Measurements from ENCODE around the gene PRAC2.

GRCh38 chr17:48731355-48731754, 8.4 kb downstream of the PRAC2 start:
- TF ChIP-seq, protein P1, sequence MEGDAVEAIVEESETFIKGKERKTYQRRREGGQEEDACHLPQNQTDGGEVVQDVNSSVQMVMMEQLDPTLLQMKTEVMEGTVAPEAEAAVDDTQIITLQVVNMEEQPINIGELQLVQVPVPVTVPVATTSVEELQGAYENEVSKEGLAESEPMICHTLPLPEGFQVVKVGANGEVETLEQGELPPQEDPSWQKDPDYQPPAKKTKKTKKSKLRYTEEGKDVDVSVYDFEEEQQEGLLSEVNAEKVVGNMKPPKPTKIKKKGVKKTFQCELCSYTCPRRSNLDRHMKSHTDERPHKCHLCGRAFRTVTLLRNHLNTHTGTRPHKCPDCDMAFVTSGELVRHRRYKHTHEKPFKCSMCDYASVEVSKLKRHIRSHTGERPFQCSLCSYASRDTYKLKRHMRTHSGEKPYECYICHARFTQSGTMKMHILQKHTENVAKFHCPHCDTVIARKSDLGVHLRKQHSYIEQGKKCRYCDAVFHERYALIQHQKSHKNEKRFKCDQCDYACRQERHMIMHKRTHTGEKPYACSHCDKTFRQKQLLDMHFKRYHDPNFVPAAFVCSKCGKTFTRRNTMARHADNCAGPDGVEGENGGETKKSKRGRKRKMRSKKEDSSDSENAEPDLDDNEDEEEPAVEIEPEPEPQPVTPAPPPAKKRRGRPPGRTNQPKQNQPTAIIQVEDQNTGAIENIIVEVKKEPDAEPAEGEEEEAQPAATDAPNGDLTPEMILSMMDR (IDR thresholded peaks at IDR 0.05): no peak
- no peak for TF ChIP-seq POLR2AphosphoS5 (IDR thresholded peaks at IDR 0.05)

All from transverse colon (tissue), 4 donors.